Measurements from ENCODE around the gene POLD3. TPM values are rescaled to one million over a fixed set of nuclear protein-coding genes. Genes with fewer than 3 reads are reported as not detected.
"Not testable (repeated sequence)": the region's sequence is repeated elsewhere in the genome, so short reads cannot be mapped to it uniquely, and the experiment has no call there.

Gene POLD3
- total RNA-seq, 1 donor from 2014 or later, result 10.3 TPM

GRCh38 chr11:74650498-74650897, 58.1 kb downstream of the POLD3 start:
- Histone ChIP-seq H3K27ac (no peak overlapping the region), H3K9me3 (no peaks in the 10 kb centered on the region), H3K4me1 (no peaks in the 10 kb centered on the region), H3K27me3 (no peaks in the 10 kb centered on the region), H3K4me3 (no peak overlapping the region), H3K36me3 (no peaks in the 10 kb centered on the region)
- no peak for TF ChIP-seq CTCF (IDR thresholded peaks at IDR 0.05)
- intact Hi-C loops (cut with DNase I), result no loop called here
- DNase-seq (ENCODE audit: low spot score in 2 of 2), result no peak

- Histone ChIP-seq H3K9me3 (no peaks in the 10 kb centered on the region), H3K36me3 (no peaks in the 10 kb centered on the region), H3K4me1 (no peaks in the 10 kb centered on the region), H3K27ac (no peak overlapping the region), H3K27me3 (no peaks in the 10 kb centered on the region), H3K4me3 (no peak overlapping the region)
- no peak for DNase-seq (ENCODE audit: low spot score in 2 of 2)
- intact Hi-C loops (cut with DNase I), result no loop called here
- no peak for TF ChIP-seq CTCF (IDR thresholded peaks at IDR 0.05)
Observed at GRCh38 chr11:74654976-74655375, 62.6 kb downstream of the POLD3 start.

- intact Hi-C loops (cut with DNase I); DNase-seq (ENCODE audit: low spot score in 2 of 2); H3K27me3 ChIP-seq; H3K4me1 ChIP-seq; H3K36me3 ChIP-seq; H3K4me3 ChIP-seq; H3K9me3 ChIP-seq; H3K27ac ChIP-seq: not testable (repeated sequence)
Observed at GRCh38 chr11:74659124-74659523, 66.7 kb downstream of the POLD3 start.

- no peak overlapping the region for H3K27ac ChIP-seq
- H3K36me3 ChIP-seq, result peaks cover 0 to 5% of the 10 kb centered on the region in 2 donors
- H3K4me1 ChIP-seq, result no peaks in the 10 kb centered on the region
- H3K27me3 ChIP-seq, result no peaks in the 10 kb centered on the region
- no peak for DNase-seq (ENCODE audit: low spot score in 2 of 2)
- no peak for TF ChIP-seq CTCF (IDR thresholded peaks at IDR 0.05)
- no peaks in the 10 kb centered on the region for H3K9me3 ChIP-seq
- no peak overlapping the region for H3K4me3 ChIP-seq
- intact Hi-C loops (cut with DNase I), result no loop called here
Observed at GRCh38 chr11:74662487-74663103, 70.2 kb downstream of the POLD3 start.

- Histone ChIP-seq H3K27me3 (no peaks in the 10 kb centered on the region), H3K4me1 (no peaks in the 10 kb centered on the region), H3K27ac (no peak overlapping the region), H3K4me3 (no peak overlapping the region), H3K36me3 (peaks cover 0 to 5% of the 10 kb centered on the region in 2 donors), H3K9me3 (no peaks in the 10 kb centered on the region)
- intact Hi-C loops (cut with DNase I), result no loop called here
- no peak for TF ChIP-seq CTCF (IDR thresholded peaks at IDR 0.05)
- DNase-seq (ENCODE audit: low spot score in 2 of 2), result no peak
Observed at GRCh38 chr11:74663315-74663714, 70.9 kb downstream of the POLD3 start.

- Histone ChIP-seq H3K27ac (no peak overlapping the region), H3K36me3 (no peaks in the 10 kb centered on the region), H3K27me3 (no peaks in the 10 kb centered on the region), H3K4me3 (no peak overlapping the region), H3K9me3 (no peaks in the 10 kb centered on the region), H3K4me1 (peaks cover 4 to 15% of the 10 kb centered on the region in 2 donors)
- intact Hi-C loops (cut with DNase I), result no loop called here
- TF ChIP-seq CTCF (IDR thresholded peaks at IDR 0.05), result no peak
- DNase-seq (ENCODE audit: low spot score in 2 of 2), result no peak
Observed at GRCh38 chr11:74669211-74670160, 77.1 kb downstream of the POLD3 start.
